ENCODE data around the gene ADGRA3.
A peak's percentile ranks its signal among the peaks of the same experiment; 100 is the strongest.

GRCh38 chr4:22463179-22463578 lies 52.7 kb downstream of the ADGRA3 start:
- peak; percentile 33 for TF ChIP-seq CTCF (IDR thresholded peaks at IDR 0.05)
- no peak for TF ChIP-seq REST (IDR thresholded peaks at IDR 0.05; ENCODE audit: insufficient read depth in 1 of 2, low read depth in 2 of 2, low read length in 1 of 2)
- TF ChIP-seq POLR2AphosphoS5 (IDR thresholded peaks at IDR 0.05; ENCODE audit: low read depth, low read length): no peak
- TF ChIP-seq TCF7L2 (IDR thresholded peaks at IDR 0.05; ENCODE audit: low read depth, low read length): no peak
